Measurements from ENCODE around the gene TMEM81.

GRCh38 chr1:205041001-205041715 lies 43.1 kb downstream of the TMEM81 start:
- TF ChIP-seq EP300 (IDR thresholded peaks at IDR 0.05; ENCODE audit: borderline replicate concordance) (no peak), TAF1 (IDR thresholded peaks at IDR 0.05; ENCODE audit: low read depth) (no peak), CEBPB (IDR thresholded peaks at IDR 0.05) (no peak), FOXM1 (IDR thresholded peaks at IDR 0.05; ENCODE audit: borderline replicate concordance, low read depth) (no peak), REST (IDR thresholded peaks at IDR 0.05; ENCODE audit: low read depth) (no peak)
